Measurements from ENCODE around the gene RAB11FIP2.

Gene RAB11FIP2

DNA sequence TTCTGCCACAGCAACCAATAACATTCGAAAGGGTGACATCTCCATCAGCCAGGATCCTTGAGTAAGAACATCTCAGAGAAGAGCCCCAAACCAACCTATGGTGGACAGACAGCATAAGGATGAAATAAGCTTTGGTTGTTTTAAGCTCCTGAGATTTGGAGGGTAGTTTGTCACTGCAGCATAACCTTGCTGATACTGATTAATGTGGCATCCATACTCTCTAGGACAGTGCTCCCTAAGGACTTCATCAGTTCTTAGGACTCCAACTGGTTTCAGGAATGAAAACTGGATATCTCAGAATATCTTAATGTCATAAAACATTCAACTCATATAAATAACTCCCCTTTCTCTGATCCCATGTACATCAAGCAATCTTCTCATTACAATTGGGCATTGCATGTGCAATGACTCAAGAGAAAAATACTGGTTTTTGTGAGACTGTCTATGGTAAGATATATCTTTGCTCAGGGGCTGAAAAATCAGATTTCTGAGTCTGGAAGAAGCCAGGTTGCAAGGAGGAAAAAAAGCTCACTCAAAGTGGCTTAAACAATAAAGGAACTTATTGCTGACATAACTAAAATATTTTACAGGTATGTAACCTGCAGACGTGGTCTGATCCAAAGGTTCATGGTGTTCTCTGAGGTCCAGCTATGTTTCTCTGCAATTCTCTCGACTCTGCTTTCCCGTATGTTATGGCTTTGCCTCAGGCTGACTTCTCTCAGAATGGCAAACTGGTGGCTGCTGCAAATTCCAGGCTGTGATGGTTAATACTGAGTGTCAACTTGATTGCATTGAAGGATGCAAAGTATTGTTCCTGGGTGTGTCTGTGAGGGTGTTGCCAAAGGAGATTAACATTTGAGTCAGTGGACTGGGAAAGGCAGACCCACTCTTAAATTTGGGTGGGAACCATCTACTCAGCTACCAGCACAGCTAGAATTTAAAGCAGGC lies 65.7 kb downstream of the RAB11FIP2 start:
- DNase-seq (ENCODE audit: low read depth, low spot score) = no peak

DNA sequence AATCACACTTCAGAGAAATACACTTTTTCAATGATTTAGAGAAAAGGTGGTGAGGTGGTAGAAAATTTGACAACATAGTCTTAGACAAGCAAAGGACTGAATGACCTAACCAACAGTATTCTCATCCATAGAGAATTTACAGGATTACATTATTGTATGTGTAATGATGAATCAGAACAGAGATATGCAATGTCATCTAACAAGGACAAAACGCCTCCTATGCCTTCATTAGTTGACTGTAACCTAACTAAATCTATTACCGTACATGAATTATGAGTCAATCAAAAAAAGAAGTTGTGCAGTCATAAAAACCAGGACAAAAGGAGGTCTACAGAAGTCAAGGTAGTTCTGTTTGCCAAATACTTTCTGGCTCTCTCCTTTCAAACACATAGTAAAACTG lies 66.5 kb downstream of the RAB11FIP2 start:
- no peak for DNase-seq (ENCODE audit: low read depth, low spot score)

DNA sequence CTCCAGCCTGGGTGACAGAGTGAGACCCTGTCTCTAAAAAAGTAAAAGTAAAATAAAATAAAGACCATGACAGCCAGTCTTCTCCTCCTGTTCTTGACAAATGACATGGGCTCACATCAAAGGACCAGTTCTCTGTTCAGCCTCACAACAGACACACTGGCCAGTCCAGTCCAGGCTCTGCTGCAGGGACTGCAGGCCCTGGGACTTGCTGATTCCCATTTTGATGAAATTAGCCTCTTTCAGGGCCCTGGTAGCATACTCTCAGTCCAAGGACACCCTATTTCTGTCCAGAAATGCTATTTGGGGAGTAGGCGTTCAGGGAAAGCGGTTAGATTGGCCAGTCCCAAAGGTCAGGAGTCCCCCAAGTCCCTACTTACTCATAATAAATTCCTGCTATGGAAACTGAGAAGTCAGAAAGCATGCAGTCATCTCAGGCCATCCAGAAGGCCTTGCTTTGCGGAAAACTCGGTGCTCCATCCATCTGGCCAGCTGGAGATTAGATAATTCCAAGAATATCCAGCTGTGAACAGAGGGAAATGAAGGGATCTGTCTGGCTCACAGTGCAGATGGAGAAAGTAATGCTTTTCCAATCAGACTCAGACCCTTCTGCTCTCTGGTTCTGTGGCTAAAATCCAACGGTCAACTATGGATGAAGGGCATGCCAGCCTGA lies 74.4 kb downstream of the RAB11FIP2 start:
- no peak for DNase-seq (ENCODE audit: low read depth, low spot score)

DNA sequence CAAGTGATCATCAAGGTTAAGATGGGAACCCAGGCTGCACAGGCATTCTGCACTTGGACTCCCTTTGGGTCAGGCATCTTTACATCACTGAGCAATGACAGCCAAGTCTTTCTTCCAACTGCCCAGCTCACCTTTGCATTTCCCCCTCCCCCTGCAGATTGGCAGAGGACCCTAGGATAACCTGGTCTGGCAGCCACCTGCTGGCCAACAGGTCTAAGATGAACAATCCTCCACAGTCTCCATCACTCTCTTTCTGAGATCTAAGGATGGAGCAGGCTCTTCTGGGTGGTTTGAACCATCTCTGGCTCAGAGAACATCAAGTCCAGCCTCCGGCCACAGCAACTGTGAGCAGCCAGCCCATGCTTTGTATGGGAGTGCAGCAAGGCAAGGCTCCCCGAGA lies 75.8 kb downstream of the RAB11FIP2 start:
- DNase-seq (ENCODE audit: low read depth, low spot score) = no peak

DNA sequence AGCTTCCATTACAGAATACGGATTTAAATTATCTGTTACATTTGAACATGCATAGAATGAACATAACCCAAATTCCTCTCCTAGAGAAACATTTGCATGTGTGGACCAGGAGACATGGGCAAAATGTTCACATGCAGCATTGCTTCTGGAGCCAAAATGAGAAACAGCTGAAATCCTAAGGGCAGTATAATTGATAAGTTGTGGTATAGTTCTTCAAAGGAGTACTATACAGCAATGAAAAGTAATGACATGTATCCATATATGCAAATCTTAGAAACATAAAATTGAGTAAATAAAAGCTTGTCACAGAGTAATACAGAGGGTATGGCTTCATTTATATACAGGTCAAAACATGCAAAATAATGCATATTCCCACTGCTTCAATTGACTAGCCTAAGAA lies 77.1 kb downstream of the RAB11FIP2 start:
- DNase-seq (ENCODE audit: low read depth, low spot score) = no peak

DNA sequence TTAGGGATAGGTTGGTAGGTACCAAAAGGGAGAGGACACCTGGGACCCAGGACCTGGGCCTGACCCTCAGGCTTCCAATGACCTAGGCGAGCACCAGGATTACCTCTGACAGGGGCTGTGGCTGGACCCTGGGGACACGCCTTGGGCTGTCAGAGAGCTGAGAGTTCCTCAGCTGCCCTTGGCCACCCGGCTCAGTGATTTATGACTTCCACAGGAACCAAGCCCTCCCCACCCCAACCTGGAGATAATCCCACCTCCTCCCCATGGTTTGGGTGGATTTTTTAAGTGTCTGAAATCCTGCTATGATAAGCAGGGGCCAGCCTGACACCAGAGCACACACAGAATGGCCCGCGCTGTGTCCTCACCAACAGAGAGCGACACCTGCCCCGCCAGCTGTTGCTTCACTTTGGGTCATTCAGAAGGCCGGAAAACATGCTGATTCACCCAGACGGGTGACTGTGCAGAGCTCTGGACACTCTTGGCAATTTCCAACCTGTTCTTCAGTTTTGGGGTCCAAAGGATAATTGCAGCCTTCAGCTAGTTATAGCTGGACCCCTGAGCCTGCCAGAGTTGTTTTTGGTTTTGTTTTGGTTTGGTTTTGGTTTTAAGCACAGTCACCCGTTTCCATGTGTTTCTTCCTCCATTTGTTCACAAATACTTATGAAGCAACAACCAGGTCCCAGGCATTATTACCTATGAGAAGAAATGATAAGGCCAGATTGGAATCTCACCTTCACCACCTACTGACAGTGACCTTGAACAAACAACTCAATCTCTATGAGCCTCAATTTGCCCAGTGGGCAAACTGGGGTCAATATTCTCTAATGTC lies 78.2 kb downstream of the RAB11FIP2 start:
- DNase-seq (ENCODE audit: low read depth, low spot score) = no peak

DNA sequence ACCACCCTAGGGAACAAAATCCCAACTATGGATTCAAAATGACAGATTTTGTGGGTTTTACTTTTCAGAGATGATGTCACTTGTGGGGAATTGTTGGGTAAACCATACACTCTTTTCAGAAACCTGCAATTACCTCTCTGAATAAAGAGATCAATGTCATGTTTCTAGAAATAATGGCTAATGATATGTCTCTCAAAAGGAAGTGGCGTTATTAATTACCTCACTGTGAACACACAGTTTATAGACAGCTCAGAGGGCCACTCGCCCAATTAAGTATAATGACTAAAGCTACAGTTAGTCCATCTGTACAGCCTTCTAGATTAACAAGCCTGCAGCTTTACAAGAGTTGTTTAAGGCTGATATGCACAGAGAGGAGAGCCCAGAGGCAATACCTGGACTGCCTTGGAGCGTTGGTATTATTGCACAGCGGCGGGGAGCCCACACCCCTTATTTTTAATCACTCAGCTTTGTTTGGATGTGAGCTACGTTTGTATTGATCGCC lies 79.5 kb downstream of the RAB11FIP2 start:
- DNase-seq (ENCODE audit: low read depth, low spot score) = no peak

DNA sequence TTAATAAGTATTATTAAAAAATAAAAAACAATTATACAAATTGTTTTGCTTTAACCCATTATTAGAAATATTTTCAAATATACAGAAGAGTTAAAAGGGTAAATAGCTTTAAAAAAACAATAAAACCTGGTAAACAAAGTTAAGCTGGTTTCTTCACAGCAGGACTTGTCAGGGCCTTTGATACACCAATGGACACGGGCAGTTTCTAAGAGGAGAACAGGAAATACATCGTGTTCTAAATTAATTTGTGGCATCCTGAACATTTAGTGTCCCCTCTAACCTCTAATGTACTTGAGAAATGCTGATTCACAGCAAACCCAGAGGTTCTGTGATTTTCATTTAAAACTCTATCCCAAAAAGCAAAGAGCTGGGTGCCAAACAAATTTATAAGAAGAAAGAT lies 80.8 kb downstream of the RAB11FIP2 start:
- no peak for DNase-seq (ENCODE audit: low read depth, low spot score)

DNA sequence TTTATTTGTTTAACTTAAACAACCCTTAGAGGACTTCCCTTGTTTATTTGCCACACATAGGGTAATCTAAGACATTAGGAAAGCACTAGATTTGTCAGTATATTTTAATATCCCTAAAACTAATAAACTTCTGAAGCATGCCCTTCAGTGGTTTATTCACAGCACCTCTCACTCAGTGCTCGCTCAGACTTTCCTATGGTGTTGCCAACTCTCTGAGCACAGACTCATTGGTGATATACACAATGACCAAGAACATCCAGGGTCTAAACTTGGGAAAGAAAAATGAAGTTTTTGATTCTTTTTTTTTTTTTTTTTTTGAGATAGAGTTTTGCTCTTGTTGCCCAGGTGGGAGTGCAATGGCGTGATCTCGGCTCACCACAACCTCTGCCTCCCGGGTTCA lies 82.2 kb downstream of the RAB11FIP2 start:
- DNase-seq (ENCODE audit: low read depth, low spot score) = no peak

DNA sequence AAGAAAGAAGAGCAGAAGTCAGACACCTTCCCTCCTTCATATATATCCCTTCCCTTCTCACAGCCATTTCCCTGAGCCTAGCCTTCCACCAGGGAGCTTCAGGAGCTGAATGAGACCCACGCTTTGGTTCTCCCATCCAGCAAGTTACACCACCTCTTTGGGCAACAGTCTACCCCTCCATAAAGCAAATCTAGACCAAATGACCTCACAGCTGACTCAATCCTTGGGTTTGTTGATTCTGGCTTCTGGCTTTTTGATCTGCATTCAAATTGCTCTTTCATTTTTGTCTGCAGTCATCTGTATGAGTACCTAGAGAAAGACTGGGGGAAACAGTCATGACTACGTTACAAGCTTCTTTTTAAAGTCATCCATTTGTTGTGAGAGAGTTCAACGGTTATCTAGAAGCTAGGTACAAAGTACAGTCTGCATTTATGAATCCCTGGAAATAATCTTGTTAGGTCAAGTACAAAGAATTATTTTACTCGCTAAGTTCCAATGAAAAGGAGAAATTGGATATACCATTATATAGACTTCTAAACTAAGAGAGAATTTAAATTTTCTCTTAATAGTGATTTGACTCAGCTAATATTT lies 86.3 kb downstream of the RAB11FIP2 start:
- no peak for DNase-seq (ENCODE audit: low read depth, low spot score)

DNA sequence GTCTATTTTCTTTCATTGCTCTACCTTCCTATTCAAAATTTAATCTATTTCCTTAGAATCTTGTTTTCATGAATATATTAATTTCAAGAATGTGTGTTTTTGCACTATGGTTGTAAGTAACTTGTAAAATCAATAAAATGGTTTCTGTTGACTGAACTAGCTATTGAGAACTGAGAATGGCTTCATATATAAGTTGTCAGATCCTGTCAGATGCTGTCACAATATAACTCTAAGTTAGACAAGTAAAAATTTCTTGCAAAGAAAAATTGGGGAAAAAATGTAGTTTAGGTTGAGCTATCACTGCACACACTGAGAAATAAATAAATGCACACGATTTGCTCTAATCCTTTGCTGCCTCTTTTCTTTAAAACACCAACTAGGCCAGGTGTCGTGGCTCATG lies 89.8 kb downstream of the RAB11FIP2 start:
- DNase-seq (ENCODE audit: low read depth, low spot score) = no peak

DNA sequence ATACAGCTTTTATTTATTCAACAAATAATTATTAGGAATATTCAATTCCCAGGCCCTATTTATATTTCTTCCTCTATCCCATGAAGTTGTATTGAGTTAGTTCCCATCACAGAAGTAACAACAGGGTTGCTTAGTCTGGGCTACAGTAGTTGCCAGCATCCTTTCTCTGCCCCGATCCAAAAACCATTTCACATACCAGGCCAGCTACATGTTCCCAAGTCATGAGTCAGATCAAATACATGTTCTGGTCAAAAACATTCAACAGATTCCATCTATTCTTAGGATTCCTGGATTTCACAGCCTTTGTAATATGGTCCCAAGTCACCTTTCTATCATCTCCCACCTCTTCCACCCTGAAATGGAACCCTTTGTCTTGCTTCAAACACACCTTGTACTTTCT lies 91.6 kb downstream of the RAB11FIP2 start:
- DNase-seq (ENCODE audit: low read depth, low spot score) = no peak
